HepG2 (cell line): ENCODE results near the gene MED12L. TPM values are rescaled to one million over a fixed set of nuclear protein-coding genes. Genes with fewer than 3 reads are reported as not detected.

Experiments
- ATAC-seq: fragments of 200-7000 bp; cut with Tn5 transposase; 3 replicates; pipeline ENCODE4 v1.9.1; 2020; ENCODE audit warnings: mild to moderate bottlenecking, moderate library complexity
- BruUV-seq: library from RNA; stranded (reverse); fragments of 400-500 nt; replicated peaks from 2 replicates; lab custom pipeline; 2021; lab: Mats Ljungman, UMichigan
- CTCF ChIA-PET: fragments of 300-600 bp; formaldehyde crosslinking; extraction: SDS; loops from one replicate; lab custom pipeline; 2021; ENCODE audit warnings: low total read pairs, inconsistent platforms, low intra/inter-chr PET ratio; lab: Yijun Ruan, JAX
- POLR2A ChIA-PET: fragments of 350-600 bp; sonication (Branson Sonifier 250); formaldehyde crosslinking; loops from one replicate; lab custom pipeline; 2020; ENCODE audit warnings: antibody characterized with exemption, inconsistent platforms; lab: Yijun Ruan, JAX
- DNase-seq: peaks from one replicate; pipeline ENCODE4 v3.0.0-alpha.2; 2015; ENCODE audit warnings: low spot score
- FAIRE-seq: peaks from 3 replicates; lab custom pipeline; 2011; peaks lifted over from hg19 to GRCh38; lab: Jason Lieb, UNC
- H2AFZ ChIP-seq: one replicate; pipeline ENCODE4 v1.6.1; 2011; ENCODE audit warnings: low read length, inconsistent platforms
- H3K27ac ChIP-seq: fragments of 300-600 bp; 3 replicates; pipeline ENCODE4 v1.8.0; 2011; ENCODE audit warnings: mixed run types, mild to moderate bottlenecking, mixed read lengths, low read length, inconsistent platforms; ENCODE audit not compliant: insufficient read depth; ENCODE audit errors: extremely low read length
- H3K27me3 ChIP-seq, 2 experiments: fragments of 200-600 bp in 1 of 2; 2 replicates in 1 of 2; 3 replicates in 1 of 2; pipeline versions ENCODE4 v1.6.0 to v1.8.0; 2011; ENCODE audit warnings: low read length in 2 of 2, mild to moderate bottlenecking in 2 of 2, moderate library complexity in 2 of 2, inconsistent platforms in 1 of 2; ENCODE audit not compliant: insufficient read depth in 2 of 2, control insufficient read depth in 1 of 2
- H3K36me3 ChIP-seq, 2 experiments: fragments of 200-600 bp in 1 of 2; replicated peaks in 1 of 2; 2 replicates in 1 of 2; 3 replicates in 1 of 2; pipeline versions ENCODE4 v1.5.1 to v1.8.0; 2011; ENCODE audit warnings: low read length in 2 of 2, inconsistent platforms in 1 of 2; ENCODE audit not compliant: insufficient read depth in 2 of 2, control insufficient read depth in 1 of 2
- H3K4me1 ChIP-seq: 2 replicates; pipeline ENCODE4 v1.5.1; 2012; ENCODE audit warnings: low read length, inconsistent platforms; ENCODE audit not compliant: insufficient read depth
- H3K4me2 ChIP-seq: 2 replicates; pipeline ENCODE4 v1.6.0; 2011; ENCODE audit warnings: low read depth, low read length, inconsistent platforms
- H3K4me3 ChIP-seq, 3 experiments: fragments of 200-600 bp in 1 of 3; sonication (generic), shearing (Covaris generic) in 1 of 3; replicated peaks in 1 of 3; 2 replicates each; pipeline ENCODE4 v1.5.1; 2011 to 2016; ENCODE audit warnings: low read length in 3 of 3, inconsistent platforms in 2 of 3, low read depth in 2 of 3, mild to moderate bottlenecking in 2 of 3, control low read depth in 1 of 3, mixed read lengths in 1 of 3; ENCODE audit not compliant: insufficient read depth in 1 of 3
- H3K79me2 ChIP-seq: one replicate; pipeline ENCODE4 v1.6.1; 2011; ENCODE audit warnings: low read length, inconsistent platforms; ENCODE audit not compliant: insufficient read depth
- H3K9ac ChIP-seq: 2 replicates; pipeline ENCODE4 v1.6.0; 2011; ENCODE audit warnings: mild to moderate bottlenecking, low read depth, low read length, inconsistent platforms; ENCODE audit not compliant: insufficient read depth
- H3K9me3 ChIP-seq: 2 replicates; pipeline ENCODE4 v1.5.1; 2012; ENCODE audit warnings: mild to moderate bottlenecking, low read length
- H4K20me1 ChIP-seq: 2 replicates; pipeline ENCODE4 v1.6.0; 2011; ENCODE audit warnings: inconsistent platforms, mild to moderate bottlenecking, low read length, moderate library complexity; ENCODE audit not compliant: insufficient read depth
- ARHGAP35 ChIP-seq: sonication (generic); formaldehyde crosslinking; IDR thresholded peaks from 2 replicates; pipeline ENCODE4 v1.9.0; 2022; ENCODE audit warnings: mild to moderate bottlenecking, inconsistent platforms, moderate library complexity, missing genetic modification reagents, borderline replicate concordance
- ASH2L ChIP-seq: fragments of 300-600, 200-600 bp; sonication (generic); IDR thresholded peaks from 2 replicates; pipeline ENCODE4 v1.7.0; 2017; ENCODE audit warnings: low read depth, mild to moderate bottlenecking, moderate library complexity, mixed read lengths, low read length; ENCODE audit not compliant: insufficient read length
- EHMT2 ChIP-seq: fragments of 200-600 bp; sonication (generic); IDR thresholded peaks from 2 replicates; pipeline ENCODE4 v1.7.0; 2017; ENCODE audit warnings: antibody characterized with exemption, low read depth, low read length, borderline replicate concordance
- ESRRA ChIP-seq: sonication (generic); formaldehyde crosslinking; IDR thresholded peaks from 2 replicates; pipeline ENCODE4 v1.5.1; 2020; ENCODE audit warnings: mild to moderate bottlenecking, low read depth, missing genetic modification reagents
- FOXC1 ChIP-seq: sonication (generic); formaldehyde crosslinking; IDR thresholded peaks from 2 replicates; pipeline ENCODE4 v1.8.0; 2022; ENCODE audit warnings: mild to moderate bottlenecking, missing genetic modification reagents, borderline replicate concordance
- GATAD2A ChIP-seq: IDR thresholded peaks from 2 replicates; pipeline ENCODE4 v1.6.1; 2016
- GTF2F1 ChIP-seq: fragments of 150-350 bp; IDR thresholded peaks from 2 replicates; pipeline ENCODE4 v1.6.1; 2014; ENCODE audit warnings: low read length
- HNF4A ChIP-seq: sonication (generic); formaldehyde crosslinking; IDR thresholded peaks from 2 replicates; pipeline ENCODE4 v1.4.0; 2020; ENCODE audit warnings: missing genetic modification reagents
- HNF4G ChIP-seq, 2 experiments: sonication (generic) in 1 of 2; formaldehyde crosslinking in 1 of 2; IDR thresholded peaks; 2 replicates each; pipeline versions ENCODE4 v1.4.0 to v1.6.1; 2011 to 2020; ENCODE audit warnings: borderline replicate concordance in 2 of 2, low read depth in 2 of 2, mild to moderate bottlenecking in 2 of 2, low read length in 1 of 2, missing genetic modification reagents in 1 of 2, moderate library complexity in 1 of 2
- HNRNPL ChIP-seq: fragments of 200-400 bp; formaldehyde crosslinking; IDR thresholded peaks from 2 replicates; pipeline ENCODE4 v1.6.1; 2017; ENCODE audit warnings: mild to moderate bottlenecking, low read depth, low read length
- IRF2 ChIP-seq: IDR thresholded peaks from 2 replicates; pipeline ENCODE4 v1.6.1; 2018; ENCODE audit warnings: missing genetic modification reagents, missing compliant biosample characterization
- MTF2 ChIP-seq: sonication (generic); formaldehyde crosslinking; IDR thresholded peaks from 2 replicates; pipeline ENCODE4 v1.5.0; 2020; ENCODE audit warnings: missing genetic modification reagents, borderline replicate concordance
- RARA ChIP-seq: IDR thresholded peaks from 2 replicates; pipeline ENCODE4 v1.6.1; 2016; ENCODE audit warnings: missing genetic modification reagents, missing compliant biosample characterization
- REL ChIP-seq: sonication (generic); formaldehyde crosslinking; conservative IDR thresholded peaks from 2 replicates; pipeline ENCODE4 v1.8.0; 2022; ENCODE audit warnings: mild to moderate bottlenecking, missing genetic modification reagents, moderate library complexity
- SIX1 ChIP-seq: sonication (generic); formaldehyde crosslinking; IDR thresholded peaks from 2 replicates; pipeline ENCODE4 v1.4.0; 2020; ENCODE audit warnings: missing genetic modification reagents, borderline replicate concordance
- TEAD3 ChIP-seq: optimal IDR thresholded peaks from 2 replicates; pipeline ENCODE3; 2016; ENCODE audit warnings: borderline replicate concordance
- THYN1 ChIP-seq: sonication (generic); formaldehyde crosslinking; IDR thresholded peaks from 2 replicates; pipeline ENCODE4 v1.8.1; 2023; ENCODE audit warnings: low read depth, mild to moderate bottlenecking, moderate library complexity, missing genetic modification reagents, borderline replicate concordance
- ZNF746 ChIP-seq: sonication (generic); formaldehyde crosslinking; IDR thresholded peaks from 2 replicates; pipeline ENCODE4 v1.8.0; 2022; ENCODE audit warnings: mild to moderate bottlenecking, missing genetic modification reagents
- ZNF772 ChIP-seq: sonication (generic); formaldehyde crosslinking; IDR thresholded peaks from 2 replicates; pipeline ENCODE4 v1.5.0; 2020; ENCODE audit warnings: mild to moderate bottlenecking, missing genetic modification reagents
- ZSCAN12 ChIP-seq: sonication (generic); formaldehyde crosslinking; IDR thresholded peaks from 2 replicates; pipeline ENCODE4 v1.9.0; 2021; ENCODE audit warnings: mild to moderate bottlenecking, missing genetic modification reagents
- WGBS: methylation state at CpG from one replicate; pipeline ENCODE4 v1.1.6; 2017; ENCODE audit warnings: low lambda C conversion rate; 5-methylcytosine and 5-hydroxymethylcytosine counted together
- in situ Hi-C: cut with HindIII; loops from 2 replicates; pipeline ENCODE4 v1.10.0; 2017; ENCODE audit warnings: low pct_unique_long_range_greater_than_20kb; ENCODE audit not compliant: extremely low pct_ligation_motif_present
- intact Hi-C: fragments of 100-400 bp; cut with micrococcal nuclease; formaldehyde crosslinking; loops from one replicate; pipeline ENCODE4 v1.10.0; 2022; ENCODE audit not compliant: unreplicated experiment
- polyA plus RNA-seq, 8 experiments: library from polyadenylated mRNA; depleted of rRNA in 3 of 8; stranded (reverse) in 7 of 8; unstranded in 1 of 8; fragments of >200 nt; fragmentation: Illumina TruSeq in 4 of 8; extraction: Trizol in 4 of 8; gene quantifications; 2 replicates each; pipeline versions ENCODE4 v1.2.1 to v1.2.3, GENCODE V29; 2011 to 2016; ENCODE audit warnings: low read depth in 4 of 8, missing spikeins in 1 of 8, mixed read lengths in 1 of 8; ENCODE audit not compliant: insufficient read depth in 1 of 8
- total RNA-seq, 5 experiments: library from RNA; depleted of rRNA; stranded (reverse); fragments of >200 nt; fragmentation: Illumina TruSeq; extraction: Trizol; gene quantifications; 2 replicates each; pipeline ENCODE4 v1.2.3, GENCODE V29; 2016; ENCODE audit warnings: low read depth in 1 of 5
- TF ChIP-seq, protein P1 (sequence below): sonication (generic); formaldehyde crosslinking; IDR thresholded peaks from 2 replicates; pipeline ENCODE4 v1.5.1; 2020; ENCODE audit warnings: missing genetic modification reagents, mild to moderate bottlenecking, borderline replicate concordance
- TF ChIP-seq, protein P2 (sequence below): sonication (generic); formaldehyde crosslinking; IDR thresholded peaks from 2 replicates; pipeline ENCODE4 v1.5.0; 2020; ENCODE audit warnings: missing genetic modification reagents, mild to moderate bottlenecking, borderline replicate concordance

The MED12L gene
- total and polyA plus RNA-seq, 2 of the 13 experiments (the other 11 are each of a cell fraction or from before 2014, with no cell fraction given), result 0.07 to 0.64 TPM

DNA sequence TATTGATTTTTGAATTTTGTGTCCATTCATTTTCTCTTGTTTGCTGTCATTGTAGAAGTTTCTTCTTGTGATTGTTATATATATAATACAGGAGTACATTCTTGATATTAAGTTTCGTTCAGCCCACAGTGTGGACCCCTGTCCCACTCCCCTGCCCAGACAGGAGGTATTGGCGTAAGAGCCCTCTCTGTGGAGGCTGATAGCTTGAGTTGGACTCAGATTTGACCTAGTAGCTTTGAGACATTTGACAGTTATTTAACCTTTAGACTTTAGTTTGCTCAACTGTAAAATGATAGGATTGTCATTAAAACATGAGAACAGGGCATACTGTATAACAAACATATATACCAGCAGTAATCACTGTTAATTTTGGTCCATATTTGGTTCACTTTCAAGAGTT lies 90.5 kb downstream of the MED12L start:
- intact Hi-C loops (no loop called here), in situ Hi-C loops (no loop called here)
- H3K27me3 ChIP-seq, result no peaks in the 10 kb centered on the region
- H3K27ac ChIP-seq, result peak overlapping the region; percentile 47
- H3K36me3 ChIP-seq, result no peaks in the 10 kb centered on the region
- H3K4me3 ChIP-seq, result no peak overlapping the region
- no peaks in the 10 kb centered on the region for H3K9me3 ChIP-seq
- ATAC-seq (peak; percentile 10; the same call in 2 of the 3 replicates), DNase-seq (peak; percentile 39), FAIRE-seq (no peak)
- BruUV-seq, result no TSS peak
- H4K20me1 ChIP-seq, result no peaks in the 10 kb centered on the region
- ChIA-PET CTCF (no interaction called here), POLR2A (interaction anchor here (1.4 to 1.8 kb wide), 2 partner anchors 22 to 24 kb away, joined by 5 to 9 read pairs; no protein-coding TSS in a partner anchor)
- H3K4me1 ChIP-seq, result peaks cover 71% of the 10 kb centered on the region
- H3K9ac ChIP-seq, result no peak overlapping the region
- WGBS, result 51% methylated on average over 2 of the region's 2 CpGs
- no peak overlapping the region for H2AFZ ChIP-seq
- no peaks in the 10 kb centered on the region for H3K79me2 ChIP-seq
- 0 out of 2 replicates have a peak overlapping the region, but pooled peaks have one; percentile 8 for H3K4me2 ChIP-seq
- TF ChIP-seq REL (CRISPR knock-in tag) (no peak), HNRNPL (no peak), ARHGAP35 (CRISPR knock-in tag) (no peak), EHMT2 (peak; percentile 26; the same call in 1 of the 2 replicates), ZNF746 (CRISPR knock-in tag) (no peak), IRF2 (CRISPR knock-in tag) (no peak), SIX1 (CRISPR knock-in tag) (peak; percentile 68; the same call in 1 of the 2 replicates), HNF4A (CRISPR knock-in tag) (peak; percentile 59), MTF2 (CRISPR knock-in tag) (no peak), THYN1 (CRISPR knock-in tag) (no peak), ASH2L (peak; percentile 48), ESRRA (CRISPR knock-in tag) (no peak), GATAD2A (CRISPR knock-in tag) (peak; percentile 52; the same call in 1 of the 2 replicates), TEAD3 (CRISPR knock-in tag) (no peak), ZSCAN12 (CRISPR knock-in tag) (no peak), FOXC1 (CRISPR knock-in tag) (no peak), HNF4G (IDR thresholded peaks at IDR 0.05; ENCODE audit: borderline replicate concordance, low read depth, low read length) (peak; percentile 33; the same call in 1 of the 2 replicates), HNF4G (CRISPR knock-in tag; IDR thresholded peaks at IDR 0.05; ENCODE audit: borderline replicate concordance, low read depth) (no peak), GTF2F1 (no peak), RARA (CRISPR knock-in tag) (peak; percentile 42; the same call in 1 of the 2 replicates), ZNF772 (no peak)
- TF ChIP-seq, protein P1, sequence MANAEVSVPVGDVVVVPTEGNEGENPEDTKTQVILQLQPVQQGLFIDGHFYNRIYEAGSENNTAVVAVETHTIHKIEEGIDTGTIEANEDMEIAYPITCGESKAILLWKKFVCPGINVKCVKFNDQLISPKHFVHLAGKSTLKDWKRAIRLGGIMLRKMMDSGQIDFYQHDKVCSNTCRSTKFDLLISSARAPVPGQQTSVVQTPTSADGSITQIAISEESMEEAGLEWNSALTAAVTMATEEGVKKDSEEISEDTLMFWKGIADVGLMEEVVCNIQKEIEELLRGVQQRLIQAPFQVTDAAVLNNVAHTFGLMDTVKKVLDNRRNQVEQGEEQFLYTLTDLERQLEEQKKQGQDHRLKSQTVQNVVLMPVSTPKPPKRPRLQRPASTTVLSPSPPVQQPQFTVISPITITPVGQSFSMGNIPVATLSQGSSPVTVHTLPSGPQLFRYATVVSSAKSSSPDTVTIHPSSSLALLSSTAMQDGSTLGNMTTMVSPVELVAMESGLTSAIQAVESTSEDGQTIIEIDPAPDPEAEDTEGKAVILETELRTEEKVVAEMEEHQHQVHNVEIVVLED (CRISPR knock-in tag), result no peak
- TF ChIP-seq, protein P2, sequence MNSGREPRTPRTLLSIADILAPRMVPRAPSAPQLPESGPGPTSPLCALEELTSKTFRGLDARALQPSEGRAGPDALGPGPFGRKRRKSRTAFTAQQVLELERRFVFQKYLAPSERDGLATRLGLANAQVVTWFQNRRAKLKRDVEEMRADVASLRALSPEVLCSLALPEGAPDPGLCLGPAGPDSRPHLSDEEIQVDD (CRISPR knock-in tag), result no peak
